ENCODE measurements around the gene TLK1. TPM values are rescaled to one million over a fixed set of nuclear protein-coding genes. Genes with fewer than 3 reads are reported as not detected.
A peak's percentile ranks its signal among the peaks of the same experiment; 100 is the strongest.

The TLK1 gene
- total RNA-seq, 6 experiments from 2014 or later: 18.4 to 40.2 (median 29.0) TPM

DNA sequence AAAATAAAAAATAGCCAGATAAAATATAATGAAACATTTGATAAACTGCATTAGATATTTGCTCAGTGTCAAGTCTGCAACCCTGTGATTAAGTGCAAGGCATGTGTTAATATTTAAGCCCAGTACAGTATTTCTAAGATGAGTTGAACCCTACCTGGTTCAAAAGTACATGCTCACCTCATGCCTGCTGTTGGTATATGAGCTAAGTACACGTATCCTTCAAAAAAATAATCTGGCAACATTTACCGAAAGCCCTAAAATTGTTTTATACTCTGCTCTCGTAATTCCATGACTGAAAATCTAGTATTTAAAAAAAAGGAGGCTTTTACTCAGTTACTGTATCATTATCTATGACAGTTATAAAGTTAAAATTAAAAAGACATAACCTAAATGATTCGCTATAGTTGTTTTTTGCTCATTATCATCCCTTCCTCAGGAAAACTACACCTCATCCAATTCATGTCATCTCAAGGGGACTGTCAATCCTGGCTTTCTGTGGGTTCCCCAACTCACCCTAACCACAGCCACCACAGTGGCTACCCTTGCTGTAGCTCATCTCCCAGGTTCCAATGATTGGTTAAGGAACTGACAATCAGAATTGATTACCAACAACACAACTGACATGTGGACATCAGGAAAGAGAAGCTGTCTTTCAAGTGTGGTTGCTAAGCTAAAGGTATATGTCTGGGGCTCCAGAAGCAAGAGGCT, 10.6 kb downstream of the TLK1 start:
- 40% methylated on average over 4 of the region's 4 CpGs for WGBS (ENCODE audit: insufficient coverage, low coverage, low lambda C conversion rate, missing lambda C conversion rate)

DNA sequence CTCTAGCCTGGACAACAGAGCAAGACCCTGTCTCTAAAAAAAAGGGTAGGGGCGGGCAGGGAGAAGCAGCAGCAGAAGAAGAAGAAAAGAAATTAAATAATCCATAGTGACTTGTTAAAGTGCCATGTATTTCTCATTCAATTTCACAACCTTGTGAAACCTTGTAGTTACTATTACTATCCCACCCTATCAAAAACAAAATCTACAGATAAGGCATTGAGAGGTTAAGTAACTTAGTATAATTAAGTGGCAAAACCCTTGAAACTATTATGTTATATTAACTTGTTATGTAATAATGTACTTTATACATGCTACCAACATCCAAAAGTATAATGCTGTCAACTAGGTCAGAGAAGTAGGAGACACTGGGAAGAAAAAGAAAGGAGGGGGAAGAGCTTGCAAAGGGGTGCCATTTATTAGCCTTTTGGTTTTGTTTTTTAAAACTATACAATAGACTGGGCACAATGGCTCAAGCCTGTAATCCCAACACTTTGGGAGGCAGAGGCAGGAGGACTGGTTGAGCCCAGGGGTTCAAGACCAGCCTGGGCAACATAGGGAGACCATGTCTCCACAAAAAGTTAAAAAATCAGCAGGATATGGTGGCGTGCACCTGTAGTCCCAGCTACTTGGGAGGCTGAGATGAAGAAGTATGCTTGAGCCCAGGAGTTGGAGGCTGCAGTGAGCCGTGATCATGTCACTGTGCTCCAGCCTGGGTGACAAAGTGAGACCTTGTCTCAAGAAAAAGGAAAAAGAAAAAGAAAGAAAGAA, 11.3 kb downstream of the TLK1 start:
- Histone ChIP-seq H3K27ac (no peak overlapping the region), H3K27me3 (no peaks in the 10 kb centered on the region), H3K4me3 (no peak overlapping the region), H3K9me3 (no peaks in the 10 kb centered on the region), H3K36me3 (no peaks in the 10 kb centered on the region), H3K4me1 (peaks cover 0 to 37% (median 13%) of the 10 kb centered on the region in 4 donors)
- DNase-seq (no peak), ATAC-seq (peak in 3 of 4 donors; percentile 18 to 34 (median 20))
- 61% methylated on average over 3 of the region's 3 CpGs for WGBS (ENCODE audit: insufficient coverage, low coverage, low lambda C conversion rate, missing lambda C conversion rate)
- no peak for TF ChIP-seq POLR2A (IDR thresholded peaks at IDR 0.05)
- TF ChIP-seq, protein P1, sequence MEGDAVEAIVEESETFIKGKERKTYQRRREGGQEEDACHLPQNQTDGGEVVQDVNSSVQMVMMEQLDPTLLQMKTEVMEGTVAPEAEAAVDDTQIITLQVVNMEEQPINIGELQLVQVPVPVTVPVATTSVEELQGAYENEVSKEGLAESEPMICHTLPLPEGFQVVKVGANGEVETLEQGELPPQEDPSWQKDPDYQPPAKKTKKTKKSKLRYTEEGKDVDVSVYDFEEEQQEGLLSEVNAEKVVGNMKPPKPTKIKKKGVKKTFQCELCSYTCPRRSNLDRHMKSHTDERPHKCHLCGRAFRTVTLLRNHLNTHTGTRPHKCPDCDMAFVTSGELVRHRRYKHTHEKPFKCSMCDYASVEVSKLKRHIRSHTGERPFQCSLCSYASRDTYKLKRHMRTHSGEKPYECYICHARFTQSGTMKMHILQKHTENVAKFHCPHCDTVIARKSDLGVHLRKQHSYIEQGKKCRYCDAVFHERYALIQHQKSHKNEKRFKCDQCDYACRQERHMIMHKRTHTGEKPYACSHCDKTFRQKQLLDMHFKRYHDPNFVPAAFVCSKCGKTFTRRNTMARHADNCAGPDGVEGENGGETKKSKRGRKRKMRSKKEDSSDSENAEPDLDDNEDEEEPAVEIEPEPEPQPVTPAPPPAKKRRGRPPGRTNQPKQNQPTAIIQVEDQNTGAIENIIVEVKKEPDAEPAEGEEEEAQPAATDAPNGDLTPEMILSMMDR (IDR thresholded peaks at IDR 0.05): no peak
- intact Hi-C loops (cut with DNase I): no loop called here

More for the DNA sequence above, 10.6 kb downstream of the TLK1 start:
- DNase-seq (no peak), ATAC-seq (peak; percentile 87 to 95 (median 89))
- TF ChIP-seq, protein P1 (IDR thresholded peaks at IDR 0.05): no peak
- no peak for TF ChIP-seq POLR2A (IDR thresholded peaks at IDR 0.05)
- H3K4me3 ChIP-seq: no peak overlapping the region
- H3K4me1 ChIP-seq: peaks cover 0 to 32% (median 16%) of the 10 kb centered on the region in 4 donors
- H3K27ac ChIP-seq: no peak overlapping the region
- intact Hi-C loops (cut with DNase I): no loop called here
- H3K9me3 ChIP-seq: no peaks in the 10 kb centered on the region
- H3K36me3 ChIP-seq: no peaks in the 10 kb centered on the region
- H3K27me3 ChIP-seq: no peaks in the 10 kb centered on the region

DNA sequence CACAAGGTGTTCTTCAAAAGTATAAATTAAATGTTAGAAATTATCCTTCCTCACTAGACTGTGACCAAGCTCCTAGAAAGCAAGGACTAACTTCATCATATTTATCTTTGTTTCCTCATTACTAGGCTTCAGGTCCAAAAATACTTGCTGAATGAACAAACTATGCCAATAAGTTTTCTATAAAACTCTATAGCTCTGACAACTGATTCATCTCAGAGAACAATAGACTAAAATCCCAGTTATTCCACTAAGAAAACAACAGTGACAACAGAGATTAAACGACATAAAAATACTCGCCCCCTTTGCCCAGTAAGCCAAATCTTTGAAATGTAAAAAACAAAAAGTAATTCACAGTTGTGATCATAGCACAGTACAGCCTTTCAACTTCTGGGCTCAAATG, 13.6 kb downstream of the TLK1 start:
- Histone ChIP-seq H3K9me3 (no peaks in the 10 kb centered on the region), H3K27me3 (no peaks in the 10 kb centered on the region), H3K36me3 (no peaks in the 10 kb centered on the region), H3K27ac (no peak overlapping the region), H3K4me3 (no peak overlapping the region), H3K4me1 (peaks cover 0 to 39% (median 18%) of the 10 kb centered on the region in 4 donors)
- TF ChIP-seq, protein P1 (IDR thresholded peaks at IDR 0.05): no peak
- TF ChIP-seq POLR2A (IDR thresholded peaks at IDR 0.05): no peak
- no peak for ATAC-seq
- WGBS (ENCODE audit: insufficient coverage, low coverage, low lambda C conversion rate, missing lambda C conversion rate): 64% methylated on average over 2 of the region's 2 CpGs
- DNase-seq: no peak
- intact Hi-C loops (cut with DNase I): no loop called here

DNA sequence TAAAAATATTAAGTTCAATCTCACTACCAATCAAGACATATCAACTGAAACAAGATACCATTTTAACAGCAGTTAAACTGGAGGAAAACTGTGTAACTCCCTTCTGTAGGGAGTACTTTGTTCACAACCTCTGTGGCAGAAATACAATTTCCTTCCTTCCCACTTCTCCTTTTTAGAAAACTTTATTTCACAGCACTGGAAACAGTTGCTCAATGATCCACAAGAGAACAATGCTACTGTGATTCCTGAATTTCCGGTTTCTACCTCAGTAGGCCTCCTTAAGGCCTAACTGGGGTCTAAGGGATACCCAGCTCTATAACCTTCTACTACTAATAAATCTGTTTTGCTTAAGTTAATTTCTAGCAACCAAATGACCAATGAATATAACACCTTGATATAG, 14.1 kb downstream of the TLK1 start:
- Histone ChIP-seq H3K27ac (no peak overlapping the region), H3K27me3 (no peaks in the 10 kb centered on the region), H3K9me3 (no peaks in the 10 kb centered on the region), H3K4me3 (no peak overlapping the region), H3K4me1 (peaks cover 0 to 43% (median 20%) of the 10 kb centered on the region in 4 donors), H3K36me3 (no peaks in the 10 kb centered on the region)
- TF ChIP-seq POLR2A (IDR thresholded peaks at IDR 0.05): no peak
- TF ChIP-seq, protein P1 (IDR thresholded peaks at IDR 0.05): no peak
- 36% methylated on average over 1 of the region's 1 CpG for WGBS (ENCODE audit: insufficient coverage, low coverage, low lambda C conversion rate, missing lambda C conversion rate)
- intact Hi-C loops (cut with DNase I): no loop called here
- ATAC-seq (peak in 3 of 4 donors; percentile 23 to 36 (median 29)), DNase-seq (no peak)

Data from right lobe of liver (tissue), 6 donors.